Kidney (tissue), 14 donors: ENCODE data around the gene NUFIP2. TPM values are rescaled to one million over a fixed set of nuclear protein-coding genes. Genes with fewer than 3 reads are reported as not detected.
"Not testable (repeated sequence)": the region's sequence is repeated elsewhere in the genome, so short reads cannot be mapped to it uniquely, and the experiment has no call there.

ENCODE experiments used
- DNase-seq, 5 donors: peaks; one replicate each; pipeline ENCODE4 v3.0.0-alpha.2; 2013 to 2020
- FAIRE-seq: peaks from 2 replicates; lab custom pipeline; 2012; peaks lifted over from hg19 to GRCh38; lab: Jason Lieb, UNC
- H3K27ac ChIP-seq, 2 donors: one replicate each; pipeline ENCODE4 v1.7.0; 2013; ENCODE audit warnings: low read depth in 2 of 2, low read length in 2 of 2, inconsistent platforms in 1 of 2
- H3K27me3 ChIP-seq: one replicate; pipeline ENCODE4 v1.7.1; 2013; ENCODE audit warnings: low read length, inconsistent platforms; ENCODE audit not compliant: control insufficient read depth, insufficient read depth
- H3K36me3 ChIP-seq, 3 donors: one replicate each; pipeline versions ENCODE4 v1.7.0 to v1.7.1; 2013; ENCODE audit warnings: low read length in 3 of 3, control low read depth in 1 of 3, inconsistent platforms in 1 of 3; ENCODE audit not compliant: insufficient read depth in 3 of 3, control insufficient read depth in 2 of 3
- H3K4me1 ChIP-seq, 3 donors: one replicate each; pipeline versions ENCODE4 v1.7.0 to v1.7.1; 2013; ENCODE audit warnings: low read length in 3 of 3, inconsistent platforms in 1 of 3, low read depth in 1 of 3; ENCODE audit not compliant: control insufficient read depth in 2 of 3, insufficient read depth in 2 of 3
- H3K4me3 ChIP-seq, 3 donors: one replicate each; pipeline versions ENCODE4 v1.7.0 to v1.8.1; 2013; ENCODE audit warnings: low read length in 3 of 3, control low read depth in 1 of 3, inconsistent platforms in 1 of 3
- H3K9ac ChIP-seq, 3 donors: one replicate each; pipeline versions ENCODE4 v1.7.0 to v1.7.1; 2013; ENCODE audit warnings: low read length in 3 of 3, control low read depth in 1 of 3, inconsistent platforms in 1 of 3
- H3K9me3 ChIP-seq, 3 donors: one replicate each; pipeline versions ENCODE4 v1.7.0 to v1.7.1; 2013; ENCODE audit warnings: low read length in 3 of 3, control low read depth in 1 of 3, inconsistent platforms in 1 of 3; ENCODE audit not compliant: control insufficient read depth in 2 of 3, insufficient read depth in 1 of 3
- CTCF ChIP-seq: IDR thresholded peaks from 3 replicates; pipeline ENCODE4 v1.5.1; 2012; ENCODE audit warnings: mild to moderate bottlenecking, moderate library complexity, borderline replicate concordance; ENCODE audit not compliant: insufficient read depth; ENCODE audit errors: extremely low read depth
- intact Hi-C: fragments of 100-400 bp; cut with DNase I; formaldehyde crosslinking; loops from one replicate; pipeline ENCODE4 v1.11.1; 2022
- polyA plus RNA-seq: library from polyadenylated mRNA; stranded (reverse); fragments of 350-450 nt; fragmentation: Illumina TruSeq; extraction: RNeasy Lipid Tissue Mini Kit (QIAGEN cat#74804); gene quantifications from one replicate; pipeline ENCODE4 v1.2.3, GENCODE V29; 2014; ENCODE audit warnings: low read depth, low replicate concordance; ENCODE audit not compliant: insufficient read depth
- total RNA-seq: library from RNA; stranded (reverse); fragmentation: NEBNext Ultra II Directional; extraction: Animal tissue kit (Norgen Biotek cat#: 25700); gene quantifications from one replicate; pipeline ENCODE4 v1.2.1, GENCODE V29; 2021
- donor health status: control.
- donor health status: control.
- donor health status: control.
- donor health status: control.
- donor health status: control.
- donor health status: DM: yes; HTN: yes; CAD: no.
- donor health status: Normal renal cell carcinoma (clear cell type).

NUFIP2 gene
- total and polyA plus RNA-seq, 2 donors from 2014 or later, result 7.6 to 52.3 TPM

GRCh38 chr17:29279397-29280070, 14.4 kb downstream of the NUFIP2 start:
- DNase-seq (no peak), FAIRE-seq (no peak)
- intact Hi-C loops, result loop anchor here (10.0 kb wide), 1 partner anchor 145 kb away; no protein-coding TSS in a partner anchor
- H3K27me3 ChIP-seq, result no peaks in the 10 kb centered on the region
- H3K9me3 ChIP-seq, result no peaks in the 10 kb centered on the region
- H3K27ac ChIP-seq, result no peak overlapping the region
- peaks cover 0 to 23% (median 7%) of the 10 kb centered on the region in 3 donors for H3K4me1 ChIP-seq
- H3K9ac ChIP-seq, result no peak overlapping the region
- H3K4me3 ChIP-seq, result no peak overlapping the region
- no peak for TF ChIP-seq CTCF
- peaks cover 6 to 24% (median 11%) of the 10 kb centered on the region in 3 donors for H3K36me3 ChIP-seq

- intact Hi-C loops, result no loop called here
- H3K27me3 ChIP-seq, result no peaks in the 10 kb centered on the region
- H3K36me3 ChIP-seq, result peaks cover 9 to 19% (median 9%) of the 10 kb centered on the region in 3 donors
- DNase-seq (no peak), FAIRE-seq (no peak)
- no peaks in the 10 kb centered on the region for H3K9me3 ChIP-seq
- H3K4me1 ChIP-seq, result peaks cover 0 to 21% (median 7%) of the 10 kb centered on the region in 3 donors
- H3K9ac ChIP-seq, result no peak overlapping the region
- no peak for TF ChIP-seq CTCF
- no peak overlapping the region for H3K27ac ChIP-seq
- no peak overlapping the region for H3K4me3 ChIP-seq
Observed at GRCh38 chr17:29278692-29279091, 15.3 kb downstream of the NUFIP2 start.

GRCh38 chr17:29273924-29274323, 20.0 kb downstream of the NUFIP2 start:
- no peaks in the 10 kb centered on the region for H3K9me3 ChIP-seq
- TF ChIP-seq CTCF, result no peak
- H3K9ac ChIP-seq, result no peak overlapping the region
- no peak for FAIRE-seq
- H3K4me1 ChIP-seq, result peaks cover 0 to 12% (median 11%) of the 10 kb centered on the region in 3 donors
- peaks cover 2 to 6% (median 4%) of the 10 kb centered on the region in 3 donors for H3K36me3 ChIP-seq
- no peak overlapping the region for H3K4me3 ChIP-seq
- DNase-seq, result no peak
- no peaks in the 10 kb centered on the region for H3K27me3 ChIP-seq
- no peak overlapping the region for H3K27ac ChIP-seq
- intact Hi-C loops, result no loop called here

GRCh38 chr17:29271980-29272379, 22.0 kb downstream of the NUFIP2 start:
- H3K27ac ChIP-seq, H3K27me3 ChIP-seq, DNase-seq, H3K36me3 ChIP-seq, intact Hi-C loops, H3K4me3 ChIP-seq, H3K4me1 ChIP-seq, H3K9me3 ChIP-seq, H3K9ac ChIP-seq, FAIRE-seq: not testable (repeated sequence)
